H9 (cell line): Measurements from ENCODE around the gene CTCF. TPM values are rescaled to one million over a fixed set of nuclear protein-coding genes. Genes with fewer than 3 reads are reported as not detected.

Experiments
- DNase-seq: peaks from one replicate; pipeline ENCODE4 v3.0.0-alpha.2; 2017
- H2AFZ ChIP-seq: one replicate; pipeline ENCODE4 v1.6.1; 2013; ENCODE audit warnings: mild to moderate bottlenecking, low read length, control low read depth, moderate library complexity
- H2AK5ac ChIP-seq: 2 replicates; pipeline ENCODE4 v1.6.1; 2013; ENCODE audit warnings: low read length, control low read depth, mixed read lengths; ENCODE audit not compliant: insufficient read length
- H2BK120ac ChIP-seq: one replicate; pipeline ENCODE4 v1.6.1; 2013; ENCODE audit warnings: low read depth, mild to moderate bottlenecking, low read length, control low read depth, inconsistent platforms; ENCODE audit not compliant: poor library complexity, severe bottlenecking
- H2BK12ac ChIP-seq: 2 replicates; pipeline ENCODE4 v1.6.1; 2013; ENCODE audit warnings: low read length, control low read depth, mixed read lengths, low read depth; ENCODE audit not compliant: insufficient read length
- H2BK15ac ChIP-seq: 2 replicates; pipeline ENCODE4 v1.6.1; 2013; ENCODE audit warnings: low read depth, low read length, control low read depth
- H2BK20ac ChIP-seq: one replicate; pipeline ENCODE4 v1.6.1; 2013; ENCODE audit warnings: low read depth, mild to moderate bottlenecking, low read length, control low read depth, inconsistent platforms; ENCODE audit not compliant: poor library complexity, severe bottlenecking
- H2BK5ac ChIP-seq: 2 replicates; pipeline ENCODE4 v1.6.1; 2013; ENCODE audit warnings: low read length, control low read depth, mixed read lengths; ENCODE audit not compliant: insufficient read length
- H3K14ac ChIP-seq: 2 replicates; pipeline ENCODE4 v1.6.1; 2013; ENCODE audit warnings: low read length, control low read depth; ENCODE audit not compliant: insufficient read depth
- H3K18ac ChIP-seq: 2 replicates; pipeline ENCODE4 v1.6.1; 2013; ENCODE audit warnings: low read depth, mild to moderate bottlenecking, mixed read lengths, low read length, control low read depth; ENCODE audit not compliant: insufficient read length
- H3K23ac ChIP-seq: 2 replicates; pipeline ENCODE4 v1.6.1; 2013; ENCODE audit warnings: low read length, control low read depth, mixed read lengths, low read depth; ENCODE audit not compliant: insufficient read length
- H3K23me2 ChIP-seq: 2 replicates; pipeline ENCODE4 v1.6.1; 2013; ENCODE audit warnings: low read depth, mild to moderate bottlenecking, mixed read lengths, low read length, control low read depth; ENCODE audit not compliant: insufficient read length, poor library complexity, severe bottlenecking
- H3K27ac ChIP-seq: 2 replicates; pipeline ENCODE4 v1.5.1; 2013; ENCODE audit warnings: low read length, control low read depth, mixed read lengths, low read depth; ENCODE audit not compliant: insufficient read length
- H3K27me3 ChIP-seq: 2 replicates; pipeline ENCODE4 v1.6.1; 2013; ENCODE audit warnings: low read length, control low read depth, inconsistent platforms; ENCODE audit not compliant: insufficient read depth
- H3K4ac ChIP-seq: 2 replicates; pipeline ENCODE4 v1.6.1; 2013; ENCODE audit warnings: low read depth, mild to moderate bottlenecking, control low read depth, inconsistent platforms, low read length, moderate library complexity
- H3K4me1 ChIP-seq: 2 replicates; pipeline ENCODE4 v1.6.1; 2013; ENCODE audit warnings: low read length, control low read depth, inconsistent platforms; ENCODE audit not compliant: insufficient read depth
- H3K4me2 ChIP-seq: 2 replicates; pipeline ENCODE4 v1.6.1; 2013; ENCODE audit warnings: low read length, control low read depth, mixed read lengths; ENCODE audit not compliant: insufficient read length, insufficient read depth
- H3K56ac ChIP-seq: 2 replicates; pipeline ENCODE4 v1.6.1; 2013; ENCODE audit warnings: low read depth, mild to moderate bottlenecking, mixed read lengths, low read length, control low read depth; ENCODE audit not compliant: insufficient read length
- H3K79me1 ChIP-seq: 2 replicates; pipeline ENCODE4 v1.6.1; 2013; ENCODE audit warnings: low read depth, mild to moderate bottlenecking, moderate library complexity, low read length, control low read depth, inconsistent platforms; ENCODE audit not compliant: insufficient read depth, poor library complexity, severe bottlenecking
- H3K79me2 ChIP-seq: 2 replicates; pipeline ENCODE4 v1.6.1; 2013; ENCODE audit warnings: low read length, control low read depth, inconsistent platforms; ENCODE audit not compliant: insufficient read depth
- H3K9ac ChIP-seq: 2 replicates; pipeline ENCODE4 v1.6.1; 2013; ENCODE audit warnings: low read length, control low read depth, mixed read lengths; ENCODE audit not compliant: insufficient read length; ENCODE audit errors: extremely low read depth
- H3K9me3 ChIP-seq: one replicate; pipeline ENCODE4 v1.6.1; 2013; ENCODE audit warnings: low read depth, low read length, inconsistent platforms; ENCODE audit not compliant: control insufficient read depth
- H3T11ph ChIP-seq: one replicate; pipeline ENCODE4 v1.6.1; 2013; ENCODE audit warnings: mild to moderate bottlenecking, low read length, control low read depth, inconsistent platforms
- H4K20me1 ChIP-seq: one replicate; pipeline ENCODE4 v1.6.1; 2013; ENCODE audit not compliant: control insufficient read depth, insufficient read length, insufficient read depth
- H4K5ac ChIP-seq: 2 replicates; pipeline ENCODE4 v1.6.1; 2013; ENCODE audit warnings: low read depth, mild to moderate bottlenecking, mixed read lengths, low read length, control low read depth; ENCODE audit not compliant: insufficient read length
- H4K8ac ChIP-seq: replicated peaks from 2 replicates; pipeline ENCODE4 v1.6.1; 2013; ENCODE audit warnings: low read length, control low read depth, mixed read lengths, low read depth; ENCODE audit not compliant: insufficient read length
- H4K91ac ChIP-seq: 2 replicates; pipeline ENCODE4 v1.6.1; 2013; ENCODE audit warnings: low read depth, mild to moderate bottlenecking, moderate library complexity, mixed read lengths, low read length, control low read depth; ENCODE audit not compliant: insufficient read length
- H3K27ac Mint-ChIP-seq, 3 experiments: 2 replicates in 2 of 3; 3 replicates in 1 of 3; pipeline ENCODE4 v1.8.0; 2020 to 2021; ENCODE audit warnings: mixed read lengths in 3 of 3, mild to moderate bottlenecking in 1 of 3, moderate library complexity in 1 of 3
- H3K27me3 Mint-ChIP-seq: 2 replicates; pipeline ENCODE4 v1.8.0; 2021; ENCODE audit warnings: low read depth, mild to moderate bottlenecking, moderate library complexity, mixed read lengths
- H3K36me3 Mint-ChIP-seq, 3 experiments: 2 replicates in 2 of 3; 3 replicates in 1 of 3; pipeline ENCODE4 v1.8.0; 2020 to 2021; ENCODE audit warnings: low read depth in 3 of 3, mixed read lengths in 3 of 3; ENCODE audit not compliant: insufficient read depth in 1 of 3
- H3K4me1 Mint-ChIP-seq, 2 experiments: 2 replicates each; pipeline ENCODE4 v1.8.0; 2020; ENCODE audit warnings: mixed read lengths in 2 of 2
- H3K4me3 Mint-ChIP-seq, 2 experiments: 2 replicates in 1 of 2; 3 replicates in 1 of 2; pipeline ENCODE4 v1.8.0; 2020 to 2021; ENCODE audit warnings: mild to moderate bottlenecking in 2 of 2, mixed read lengths in 2 of 2, moderate library complexity in 1 of 2
- H3K9me3 Mint-ChIP-seq, 2 experiments: 2 replicates in 1 of 2; 3 replicates in 1 of 2; pipeline ENCODE4 v1.8.0; 2020; ENCODE audit warnings: mild to moderate bottlenecking in 2 of 2, mixed read lengths in 2 of 2, moderate library complexity in 1 of 2
- WGBS: extraction: QIAGEN DNeasy Blood & Tissue Kit; methylation state at CpG from one replicate; pipeline ENCODE4 v1.1.7; 2013; ENCODE audit warnings: missing lambda C conversion rate, low lambda C conversion rate, mixed read lengths; ENCODE audit not compliant: insufficient read length; ENCODE audit errors: extremely low coverage; 5-methylcytosine and 5-hydroxymethylcytosine counted together
- total RNA-seq: library from RNA; stranded (reverse); gene quantifications from 2 replicates; pipeline ENCODE4 v1.2.1, GENCODE V29; 2021
- TF ChIP-seq, protein P1 (sequence below): fragments of 200-600 bp; sonication (generic); conservative IDR thresholded peaks from 3 replicates; pipeline ENCODE4 v1.8.0; 2021; ENCODE audit warnings: antibody characterized with exemption, mild to moderate bottlenecking

CTCF gene
- total RNA-seq, 1 experiment from 2014 or later = 87.3 TPM

DNA sequence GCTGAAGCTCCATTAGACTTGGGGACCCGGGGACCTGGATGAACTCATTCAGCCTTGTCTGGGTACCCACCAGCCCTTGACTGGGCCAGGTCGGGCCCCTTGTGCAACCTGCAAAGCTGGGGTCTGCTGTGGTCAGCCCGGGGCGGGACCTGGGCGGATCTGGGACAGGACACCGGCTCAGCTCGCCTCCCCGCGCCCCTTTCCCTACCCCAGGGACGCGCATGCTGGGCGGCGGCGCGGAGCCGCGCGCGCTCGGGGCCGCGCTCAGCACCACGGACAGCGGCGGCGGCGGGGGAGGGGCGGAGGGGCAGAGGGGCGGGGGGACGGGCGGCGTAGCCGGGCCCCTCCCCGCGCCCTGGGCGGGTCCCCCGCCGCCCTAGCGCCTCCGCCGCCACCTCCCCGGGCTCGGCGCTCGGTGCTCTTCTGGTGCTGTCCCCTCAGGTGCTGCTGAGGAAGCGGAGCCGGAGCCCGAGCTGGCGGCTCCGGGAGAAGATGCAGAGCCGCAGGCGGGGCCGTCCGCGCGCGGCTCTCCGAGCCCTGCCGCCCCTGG is 90.3 kb downstream of the CTCF start:
- peak; percentile 69 for DNase-seq
- no CpG with 5 or more reads among the region's 59 CpGs for WGBS

More for the DNA sequence above, 90.3 kb downstream of the CTCF start:
- Histone ChIP-seq H4K91ac (no peak overlapping the region), H3K4me1 (no peaks in the 10 kb centered on the region), H2AFZ (no peak overlapping the region), H2BK120ac (no peak overlapping the region), H3K9ac (no peak overlapping the region), H3K79me2 (no peaks in the 10 kb centered on the region), H3K56ac (no peak overlapping the region), H2BK12ac (no peak overlapping the region), H4K8ac (no peak overlapping the region), H3K14ac (no peak overlapping the region), H4K20me1 (no peaks in the 10 kb centered on the region), H2BK15ac (no peak overlapping the region), H3K4me2 (no peak overlapping the region), H3K18ac (no peak overlapping the region), H3K23me2 (peaks cover 3% of the 10 kb centered on the region), H3K79me1 (no peaks in the 10 kb centered on the region), H3K4ac (no peak overlapping the region), H3K27ac (no peak overlapping the region), H4K5ac (no peak overlapping the region), H2BK20ac (no peak overlapping the region), H2BK5ac (no peak overlapping the region), H3K27me3 (no peaks in the 10 kb centered on the region; the same call in 1 of the 2 replicates), H3K23ac (no peak overlapping the region), H3T11ph (no peak overlapping the region), H3K9me3 (no peaks in the 10 kb centered on the region), H2AK5ac (no peak overlapping the region)
- Mint-ChIP-seq H3K4me3 (0 out of 5 replicates have a peak overlapping the region, but pooled peaks of 1 of the 2 experiments have one; percentile 68), H3K4me1 (peaks cover 2 to 6% of the 10 kb centered on the region in 2 experiments; a peak in 3 of 4 replicates), H3K36me3 (peaks cover 12 to 48% (median 39%) of the 10 kb centered on the region in 3 experiments), H3K9me3 (no peaks in the 10 kb centered on the region; a peak in 1 of 5 replicates), H3K27ac (no peak overlapping the region), H3K27me3 (peaks cover 5% of the 10 kb centered on the region)
- TF ChIP-seq, protein P1, sequence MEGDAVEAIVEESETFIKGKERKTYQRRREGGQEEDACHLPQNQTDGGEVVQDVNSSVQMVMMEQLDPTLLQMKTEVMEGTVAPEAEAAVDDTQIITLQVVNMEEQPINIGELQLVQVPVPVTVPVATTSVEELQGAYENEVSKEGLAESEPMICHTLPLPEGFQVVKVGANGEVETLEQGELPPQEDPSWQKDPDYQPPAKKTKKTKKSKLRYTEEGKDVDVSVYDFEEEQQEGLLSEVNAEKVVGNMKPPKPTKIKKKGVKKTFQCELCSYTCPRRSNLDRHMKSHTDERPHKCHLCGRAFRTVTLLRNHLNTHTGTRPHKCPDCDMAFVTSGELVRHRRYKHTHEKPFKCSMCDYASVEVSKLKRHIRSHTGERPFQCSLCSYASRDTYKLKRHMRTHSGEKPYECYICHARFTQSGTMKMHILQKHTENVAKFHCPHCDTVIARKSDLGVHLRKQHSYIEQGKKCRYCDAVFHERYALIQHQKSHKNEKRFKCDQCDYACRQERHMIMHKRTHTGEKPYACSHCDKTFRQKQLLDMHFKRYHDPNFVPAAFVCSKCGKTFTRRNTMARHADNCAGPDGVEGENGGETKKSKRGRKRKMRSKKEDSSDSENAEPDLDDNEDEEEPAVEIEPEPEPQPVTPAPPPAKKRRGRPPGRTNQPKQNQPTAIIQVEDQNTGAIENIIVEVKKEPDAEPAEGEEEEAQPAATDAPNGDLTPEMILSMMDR = no peak
